Endothelial cell (in vitro differentiated cells): Measurements from ENCODE around the gene CSNK1G1. TPM values are rescaled to one million over a fixed set of nuclear protein-coding genes. Genes with fewer than 3 reads are reported as not detected.
A peak's percentile ranks its signal among the peaks of the same experiment; 100 is the strongest.
"Not testable (repeated sequence)": the region's sequence is repeated elsewhere in the genome, so short reads cannot be mapped to it uniquely, and the experiment has no call there.

Experiments
- DNase-seq: peaks from one replicate; pipeline ENCODE4 v3.0.0; 2021; ENCODE audit warnings: low spot score
- H3K27ac Mint-ChIP-seq: one replicate; pipeline ENCODE4 v1.8.0; 2021; ENCODE audit warnings: mixed read lengths, inconsistent platforms; ENCODE audit not compliant: unreplicated experiment
- H3K27me3 Mint-ChIP-seq: one replicate; pipeline ENCODE4 v1.8.0; 2021; ENCODE audit warnings: mild to moderate bottlenecking, moderate library complexity, mixed read lengths, inconsistent platforms; ENCODE audit not compliant: unreplicated experiment
- H3K36me3 Mint-ChIP-seq: one replicate; pipeline ENCODE4 v1.8.0; 2021; ENCODE audit warnings: mild to moderate bottlenecking, low read depth, mixed read lengths, inconsistent platforms; ENCODE audit not compliant: unreplicated experiment
- H3K4me1 Mint-ChIP-seq: one replicate; pipeline ENCODE4 v1.8.0; 2021; ENCODE audit warnings: mild to moderate bottlenecking, mixed read lengths, inconsistent platforms; ENCODE audit not compliant: unreplicated experiment
- H3K4me3 Mint-ChIP-seq: one replicate; pipeline ENCODE4 v1.8.0; 2021; ENCODE audit warnings: mild to moderate bottlenecking, mixed read lengths, inconsistent platforms; ENCODE audit not compliant: unreplicated experiment
- H3K9me3 Mint-ChIP-seq: one replicate; pipeline ENCODE4 v1.8.0; 2021; ENCODE audit warnings: mixed read lengths, inconsistent platforms; ENCODE audit not compliant: unreplicated experiment
- long read RNA-seq: library from polyadenylated mRNA; unstranded; transcript quantifications from one replicate; pipeline ENCODE4 v2.0.0, GENCODE V29; 2020; ENCODE audit not compliant: unreplicated experiment
- total RNA-seq: library from RNA; stranded (reverse); fragmentation: NEBNext Ultra II Directional; extraction: Animal tissue kit (Norgen Biotek cat#: 25700); gene quantifications from one replicate; pipeline ENCODE4 v1.2.1, GENCODE V29; 2021; ENCODE audit not compliant: unreplicated experiment
- TF ChIP-seq, protein P1 (sequence below): fragments of 200-600 bp; sonication (generic); IDR thresholded peaks from one replicate; pipeline ENCODE4 v1.5.0; 2021; ENCODE audit warnings: antibody characterized with exemption; ENCODE audit not compliant: unreplicated experiment

CSNK1G1 gene
- total RNA-seq: 22.9 TPM
- long read RNA-seq, full-length matches to known transcripts: 2 of 8 reads
- long read RNA-seq, partial matches to known transcripts: 1 of 8 reads
- long read RNA-seq, other reads (novel, unspliced or antisense): 5 of 8 reads

- peaks cover 13% of the 10 kb centered on the region for H3K4me1 Mint-ChIP-seq
- H3K27ac Mint-ChIP-seq: peak within 1 kb of the TSS; percentile 93
- H3K36me3 Mint-ChIP-seq: no peaks in the 10 kb centered on the region
- H3K4me3 Mint-ChIP-seq: peak within 1 kb of the TSS; percentile 98
- H3K9me3 Mint-ChIP-seq: no peaks in the 10 kb centered on the region
- TF ChIP-seq, protein P1, sequence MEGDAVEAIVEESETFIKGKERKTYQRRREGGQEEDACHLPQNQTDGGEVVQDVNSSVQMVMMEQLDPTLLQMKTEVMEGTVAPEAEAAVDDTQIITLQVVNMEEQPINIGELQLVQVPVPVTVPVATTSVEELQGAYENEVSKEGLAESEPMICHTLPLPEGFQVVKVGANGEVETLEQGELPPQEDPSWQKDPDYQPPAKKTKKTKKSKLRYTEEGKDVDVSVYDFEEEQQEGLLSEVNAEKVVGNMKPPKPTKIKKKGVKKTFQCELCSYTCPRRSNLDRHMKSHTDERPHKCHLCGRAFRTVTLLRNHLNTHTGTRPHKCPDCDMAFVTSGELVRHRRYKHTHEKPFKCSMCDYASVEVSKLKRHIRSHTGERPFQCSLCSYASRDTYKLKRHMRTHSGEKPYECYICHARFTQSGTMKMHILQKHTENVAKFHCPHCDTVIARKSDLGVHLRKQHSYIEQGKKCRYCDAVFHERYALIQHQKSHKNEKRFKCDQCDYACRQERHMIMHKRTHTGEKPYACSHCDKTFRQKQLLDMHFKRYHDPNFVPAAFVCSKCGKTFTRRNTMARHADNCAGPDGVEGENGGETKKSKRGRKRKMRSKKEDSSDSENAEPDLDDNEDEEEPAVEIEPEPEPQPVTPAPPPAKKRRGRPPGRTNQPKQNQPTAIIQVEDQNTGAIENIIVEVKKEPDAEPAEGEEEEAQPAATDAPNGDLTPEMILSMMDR: no peak
- DNase-seq: peak; percentile 93
- no peaks in the 10 kb centered on the region for H3K27me3 Mint-ChIP-seq
These were observed at the start of gene CSNK1G1 for GRCh38 chr15:64355944-64356709. TSS of gene CSNK1G1 (minus strand) at chr15:64356173. CDS start at chr15:64300499, 55,674 bp downstream.

DNA sequence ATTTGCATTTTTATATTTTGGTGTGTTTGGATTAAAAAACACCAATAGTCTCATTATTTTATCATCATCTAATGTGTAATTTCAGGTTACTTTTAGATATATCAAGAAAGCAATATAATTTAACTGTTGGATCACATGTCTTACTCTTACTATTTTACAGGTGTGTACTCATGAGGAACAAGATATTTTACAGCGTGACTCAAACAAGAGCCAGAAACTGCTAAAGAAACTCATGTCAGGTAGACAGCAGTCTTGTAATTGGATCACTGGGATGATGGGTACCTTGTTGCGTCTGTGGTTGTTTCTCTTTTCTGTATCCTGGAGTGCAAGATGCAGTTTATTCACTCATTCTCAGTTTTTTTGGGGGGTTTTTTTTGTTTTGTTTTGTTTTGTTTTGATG is 44.6 kb upstream of the CSNK1G1 start:
- Mint-ChIP-seq H3K4me3 (no peak overlapping the region), H3K27me3 (no peaks in the 10 kb centered on the region), H3K27ac (no peak overlapping the region), H3K9me3 (no peaks in the 10 kb centered on the region), H3K36me3 (peaks cover 29% of the 10 kb centered on the region), H3K4me1 (no peaks in the 10 kb centered on the region)
- DNase-seq: no peak
- TF ChIP-seq, protein P1: no peak

DNA sequence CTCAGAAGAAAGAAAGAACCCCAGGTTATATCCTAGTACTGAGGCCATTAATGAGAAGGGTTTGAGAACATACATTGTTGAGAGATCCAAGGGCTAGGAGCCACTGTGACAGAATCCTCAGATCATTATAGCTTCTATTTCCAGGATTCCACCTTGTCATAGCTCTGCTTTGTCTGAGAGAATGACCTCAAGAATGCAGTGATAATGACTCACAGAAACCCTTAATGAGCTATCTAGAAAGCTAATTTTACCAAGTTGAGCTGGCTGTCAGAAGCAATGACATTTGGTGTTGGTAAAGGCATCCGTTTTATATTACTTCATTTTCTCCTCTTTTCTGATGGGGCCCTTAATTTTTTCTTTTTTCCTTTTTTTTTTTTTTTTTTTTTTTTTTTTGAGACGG is 42.6 kb upstream of the CSNK1G1 start:
- H3K27ac Mint-ChIP-seq: no peak overlapping the region
- no peaks in the 10 kb centered on the region for H3K9me3 Mint-ChIP-seq
- no peaks in the 10 kb centered on the region for H3K27me3 Mint-ChIP-seq
- TF ChIP-seq, protein P1: no peak
- peaks cover 35% of the 10 kb centered on the region for H3K36me3 Mint-ChIP-seq
- H3K4me1 Mint-ChIP-seq: no peaks in the 10 kb centered on the region
- no peak for DNase-seq
- no peak overlapping the region for H3K4me3 Mint-ChIP-seq

DNA sequence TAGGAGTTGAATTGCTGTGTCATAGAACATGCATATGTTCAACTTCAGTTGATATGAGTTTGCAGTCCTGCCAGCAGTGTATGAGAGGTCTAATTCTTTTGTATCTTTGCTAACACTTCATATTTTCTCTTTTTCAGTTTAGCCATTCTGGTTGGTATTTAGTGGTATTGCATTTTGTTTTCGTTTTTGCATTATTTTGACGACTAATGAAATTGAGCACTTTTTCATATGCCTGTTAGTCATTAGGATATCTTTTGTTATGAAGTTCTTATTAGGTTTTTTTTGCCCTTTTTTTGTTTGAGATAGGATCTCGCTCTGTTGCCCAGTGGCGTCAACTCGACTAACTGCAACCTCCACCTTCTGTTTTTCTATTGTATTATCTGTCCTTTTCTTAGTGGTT is 40.8 kb upstream of the CSNK1G1 start:
- TF ChIP-seq, protein P1: no peak
- Mint-ChIP-seq H3K4me3 (no peak overlapping the region), H3K27me3 (no peaks in the 10 kb centered on the region), H3K4me1 (no peaks in the 10 kb centered on the region), H3K36me3 (peaks cover 34% of the 10 kb centered on the region), H3K9me3 (no peaks in the 10 kb centered on the region), H3K27ac (no peak overlapping the region)
- DNase-seq: no peak

DNA sequence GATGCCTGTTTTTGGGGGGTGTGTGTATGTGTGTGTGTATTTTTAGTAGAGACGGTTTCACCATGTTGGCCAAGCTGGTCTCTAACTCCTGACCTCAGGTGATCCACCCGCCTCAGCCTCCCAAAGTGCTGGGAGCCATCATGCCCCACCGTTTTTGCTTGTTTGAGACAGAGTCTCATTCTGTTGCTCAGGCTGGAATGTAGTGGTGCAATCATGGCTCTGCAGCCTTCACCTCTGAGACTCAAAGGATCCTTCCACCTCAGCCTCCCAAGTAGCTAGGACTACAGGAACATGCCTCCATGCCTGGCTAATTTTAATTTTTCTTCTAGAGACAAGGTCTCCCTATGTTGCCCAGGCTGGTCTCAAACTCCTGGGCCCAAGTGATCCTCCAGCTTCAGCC is 36.5 kb upstream of the CSNK1G1 start:
- H3K27ac Mint-ChIP-seq, DNase-seq, H3K4me3 Mint-ChIP-seq, H3K9me3 Mint-ChIP-seq, H3K27me3 Mint-ChIP-seq: not testable (repeated sequence)
- Mint-ChIP-seq H3K4me1 (peaks cover 12% of the 10 kb centered on the region), H3K36me3 (peaks cover 21% of the 10 kb centered on the region)
